Stimulated activated memory B cell treated with anti-CD40 and anti-IgM and Interleukin-4, amounts not matched to agents 10 μg/mL and 1 μg/mL and 100 μg/mL, for 72 hours (primary cell): Measurements from ENCODE around the gene UNC80.

Experiments
- ATAC-seq: fragments of 150-1000 bp; cut with Tn5 transposase; 2 replicates; pipeline ENCODE4 v1.10.0; 2021
- H3K27ac Mint-ChIP-seq: one replicate; pipeline ENCODE4 v1.8.0; 2022; ENCODE audit warnings: mild to moderate bottlenecking, mixed read lengths
- H3K27me3 Mint-ChIP-seq: one replicate; pipeline ENCODE4 v1.8.0; 2022; ENCODE audit warnings: mixed read lengths
- H3K36me3 Mint-ChIP-seq: one replicate; pipeline ENCODE4 v1.8.0; 2022; ENCODE audit warnings: mixed read lengths
- H3K4me1 Mint-ChIP-seq: one replicate; pipeline ENCODE4 v1.8.0; 2022; ENCODE audit warnings: mixed read lengths
- H3K4me3 Mint-ChIP-seq: one replicate; pipeline ENCODE4 v1.8.0; 2022; ENCODE audit warnings: mild to moderate bottlenecking, moderate library complexity, mixed read lengths
- H3K9me3 Mint-ChIP-seq: one replicate; pipeline ENCODE4 v1.8.0; 2022; ENCODE audit warnings: mixed read lengths

UNC80 gene

DNA sequence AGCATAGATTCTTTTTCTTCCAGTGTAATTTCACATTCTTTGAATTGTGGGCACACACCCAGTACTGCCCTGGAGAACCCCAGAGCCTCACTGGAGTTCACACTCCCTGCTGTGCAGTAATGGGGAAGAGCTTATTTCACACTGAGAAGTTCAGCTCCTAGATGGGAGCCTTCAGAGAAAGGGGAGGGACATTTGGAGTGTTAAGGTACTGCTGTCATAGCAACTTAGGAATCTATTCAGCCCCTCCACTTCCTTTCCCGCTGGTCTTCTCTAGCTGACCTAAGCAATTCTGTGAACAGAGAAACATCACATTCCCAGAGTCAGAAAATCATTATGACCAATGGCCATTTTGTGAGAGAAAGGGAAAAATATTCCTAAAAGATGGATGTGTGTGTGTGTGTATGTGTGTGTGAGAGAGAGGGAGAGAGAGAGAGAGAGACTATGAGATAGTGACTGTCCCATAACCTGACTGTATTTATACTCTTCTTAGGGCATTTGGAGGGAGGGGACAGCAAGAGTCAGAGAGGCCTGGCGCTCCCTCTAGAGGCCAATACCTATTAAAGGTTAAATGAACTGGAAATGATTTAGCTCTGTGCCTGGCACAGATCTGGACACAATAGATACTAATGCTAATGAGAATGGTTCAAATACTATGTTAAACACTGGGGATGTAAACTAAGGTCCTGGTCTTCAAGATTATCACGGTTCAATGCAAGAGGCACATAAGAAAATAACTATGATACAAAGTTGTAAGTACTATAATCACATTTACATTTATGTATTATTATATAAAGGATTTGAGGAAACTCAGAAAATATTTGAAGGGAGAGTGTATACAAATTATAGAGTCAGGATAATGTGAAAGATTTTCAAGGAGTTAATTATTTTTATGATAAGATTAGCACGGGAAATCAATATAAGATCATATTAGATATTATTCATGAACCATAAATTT is 189.3 kb downstream of the UNC80 start:
- no peak overlapping the region for H3K4me3 Mint-ChIP-seq
- no peaks in the 10 kb centered on the region for H3K36me3 Mint-ChIP-seq
- H3K4me1 Mint-ChIP-seq, result peaks cover 9% of the 10 kb centered on the region
- H3K9me3 Mint-ChIP-seq, result no peaks in the 10 kb centered on the region
- H3K27ac Mint-ChIP-seq, result no peak overlapping the region
- ATAC-seq, result peak; percentile 74
- H3K27me3 Mint-ChIP-seq, result no peaks in the 10 kb centered on the region

GRCh38 chr2:209965723-209966122 is 194.1 kb downstream of the UNC80 start:
- H3K36me3 Mint-ChIP-seq, result no peaks in the 10 kb centered on the region
- no peak overlapping the region for H3K27ac Mint-ChIP-seq
- H3K27me3 Mint-ChIP-seq, result no peaks in the 10 kb centered on the region
- peaks cover 2% of the 10 kb centered on the region for H3K4me1 Mint-ChIP-seq
- no peaks in the 10 kb centered on the region for H3K9me3 Mint-ChIP-seq
- ATAC-seq, result no peak
- no peak overlapping the region for H3K4me3 Mint-ChIP-seq

DNA sequence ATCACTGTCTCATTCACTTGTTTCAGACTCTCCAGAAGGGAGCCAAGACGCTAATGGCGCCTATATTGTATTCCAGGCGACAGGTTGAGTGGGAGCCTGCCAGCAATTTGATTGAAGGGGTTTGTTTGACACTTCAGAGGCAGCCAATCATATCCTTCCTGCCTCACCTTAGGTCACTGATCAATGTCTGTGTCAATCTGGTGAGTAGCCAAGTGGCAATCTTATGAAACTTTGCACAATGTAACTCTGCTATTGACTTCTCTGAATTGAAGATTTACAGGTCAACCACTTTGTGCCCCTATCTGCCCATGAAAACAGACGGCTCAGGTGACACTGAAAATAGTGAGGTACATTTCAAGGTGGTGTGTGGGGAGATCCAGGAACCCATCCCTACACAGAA is 198.1 kb downstream of the UNC80 start:
- Mint-ChIP-seq H3K4me1 (no peaks in the 10 kb centered on the region), H3K4me3 (no peak overlapping the region)
- ATAC-seq, result no peak

GRCh38 chr2:209970271-209970670 is 198.6 kb downstream of the UNC80 start:
- ATAC-seq, result no peak
- Mint-ChIP-seq H3K27me3 (no peaks in the 10 kb centered on the region), H3K27ac (no peak overlapping the region), H3K4me1 (no peaks in the 10 kb centered on the region), H3K4me3 (no peak overlapping the region), H3K9me3 (no peaks in the 10 kb centered on the region), H3K36me3 (no peaks in the 10 kb centered on the region)

More for the DNA sequence above, 198.1 kb downstream of the UNC80 start:
- Mint-ChIP-seq H3K36me3 (no peaks in the 10 kb centered on the region), H3K9me3 (no peaks in the 10 kb centered on the region), H3K27ac (no peak overlapping the region), H3K27me3 (no peaks in the 10 kb centered on the region)

DNA sequence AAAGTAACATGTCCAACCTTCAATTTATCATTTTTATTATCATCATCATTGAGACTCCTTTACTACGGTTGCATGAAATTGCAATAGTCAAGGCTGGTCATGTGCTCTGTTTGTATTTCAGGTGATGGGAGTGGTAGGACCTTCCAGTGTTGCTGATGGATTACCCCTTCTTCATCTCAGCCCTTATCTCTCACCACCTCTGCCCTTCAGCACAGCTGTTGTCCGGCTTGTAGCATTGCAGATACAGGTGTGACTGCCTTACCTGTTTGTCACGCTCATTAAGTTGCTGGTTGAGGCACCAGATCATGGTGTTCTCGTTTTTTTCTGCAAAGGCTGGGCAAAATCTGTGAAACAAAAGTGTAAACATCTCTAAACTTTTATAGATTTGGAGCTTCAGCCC is 199.1 kb downstream of the UNC80 start:
- H3K9me3 Mint-ChIP-seq, result no peaks in the 10 kb centered on the region
- no peak overlapping the region for H3K4me3 Mint-ChIP-seq
- ATAC-seq, result no peak
- H3K27ac Mint-ChIP-seq, result no peak overlapping the region
- H3K27me3 Mint-ChIP-seq, result no peaks in the 10 kb centered on the region
- H3K4me1 Mint-ChIP-seq, result no peaks in the 10 kb centered on the region
- H3K36me3 Mint-ChIP-seq, result no peaks in the 10 kb centered on the region

DNA sequence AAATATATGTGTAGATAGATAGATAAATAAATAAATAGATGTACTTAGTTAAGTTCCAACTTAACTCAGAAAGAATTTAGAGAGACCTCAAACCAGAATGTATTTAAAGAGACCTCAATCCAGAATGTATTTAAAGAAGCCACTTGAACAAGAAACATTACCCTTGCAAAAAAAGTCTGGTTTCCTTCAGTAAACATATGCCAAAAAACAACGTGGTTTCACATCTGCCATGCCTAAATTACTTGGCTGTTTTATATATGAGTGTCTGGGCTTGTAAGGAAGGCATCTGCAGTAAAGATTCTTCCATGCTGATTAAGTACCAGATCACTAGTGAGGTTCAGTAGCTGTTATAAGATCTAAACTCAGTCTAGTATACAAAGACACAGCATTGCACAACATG is 201.7 kb downstream of the UNC80 start:
- Mint-ChIP-seq H3K27ac (no peak overlapping the region), H3K4me3 (no peak overlapping the region), H3K36me3 (no peaks in the 10 kb centered on the region), H3K4me1 (no peaks in the 10 kb centered on the region), H3K9me3 (no peaks in the 10 kb centered on the region), H3K27me3 (no peaks in the 10 kb centered on the region)
- no peak for ATAC-seq

- H3K36me3 Mint-ChIP-seq, result no peaks in the 10 kb centered on the region
- H3K4me3 Mint-ChIP-seq, result no peak overlapping the region
- H3K27me3 Mint-ChIP-seq, result peaks cover 4% of the 10 kb centered on the region
- H3K4me1 Mint-ChIP-seq, result no peaks in the 10 kb centered on the region
- ATAC-seq, result no peak
- no peak overlapping the region for H3K27ac Mint-ChIP-seq
- H3K9me3 Mint-ChIP-seq, result no peaks in the 10 kb centered on the region
These were observed 202.9 kb downstream of the UNC80 start for GRCh38 chr2:209974576-209974975.

- H3K4me3 Mint-ChIP-seq, result no peak overlapping the region
- ATAC-seq, result no peak
- H3K27ac Mint-ChIP-seq, result no peak overlapping the region
- H3K9me3 Mint-ChIP-seq, result no peaks in the 10 kb centered on the region
- no peaks in the 10 kb centered on the region for H3K4me1 Mint-ChIP-seq
- H3K27me3 Mint-ChIP-seq, result peaks cover 11% of the 10 kb centered on the region
- H3K36me3 Mint-ChIP-seq, result no peaks in the 10 kb centered on the region
These were observed 205.2 kb downstream of the UNC80 start for GRCh38 chr2:209976698-209977385.

- Mint-ChIP-seq H3K4me3 (no peak overlapping the region), H3K36me3 (no peaks in the 10 kb centered on the region), H3K9me3 (no peaks in the 10 kb centered on the region), H3K27ac (no peak overlapping the region), H3K4me1 (no peaks in the 10 kb centered on the region), H3K27me3 (peaks cover 11% of the 10 kb centered on the region)
- no peak for ATAC-seq
These were observed 206.0 kb downstream of the UNC80 start for GRCh38 chr2:209977386-209978239.

DNA sequence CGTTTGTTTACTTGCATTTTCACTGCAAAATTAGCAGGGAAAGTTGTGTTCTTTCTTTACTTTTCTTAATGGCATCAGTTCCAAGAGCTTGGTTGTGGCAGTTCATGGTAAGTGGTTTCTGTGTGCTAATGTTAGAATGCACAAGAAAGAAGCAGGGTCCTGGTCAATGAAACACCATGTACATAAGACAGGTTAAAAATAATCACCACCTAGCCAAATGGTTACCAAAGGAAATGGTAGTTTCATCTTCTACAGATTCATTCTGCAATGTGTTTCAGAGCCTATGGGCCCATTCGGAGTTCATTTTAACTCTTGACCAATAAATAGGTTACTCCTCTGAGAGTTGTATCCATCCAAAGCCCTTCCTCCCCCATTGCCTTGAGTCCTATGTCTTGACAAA is 212.7 kb downstream of the UNC80 start:
- H3K27me3 Mint-ChIP-seq, result peaks cover 21% of the 10 kb centered on the region
- H3K9me3 Mint-ChIP-seq, result no peaks in the 10 kb centered on the region
- H3K36me3 Mint-ChIP-seq, result no peaks in the 10 kb centered on the region
- peaks cover 5% of the 10 kb centered on the region for H3K4me1 Mint-ChIP-seq
- ATAC-seq, result no peak
- no peak overlapping the region for H3K27ac Mint-ChIP-seq
- no peak overlapping the region for H3K4me3 Mint-ChIP-seq

DNA sequence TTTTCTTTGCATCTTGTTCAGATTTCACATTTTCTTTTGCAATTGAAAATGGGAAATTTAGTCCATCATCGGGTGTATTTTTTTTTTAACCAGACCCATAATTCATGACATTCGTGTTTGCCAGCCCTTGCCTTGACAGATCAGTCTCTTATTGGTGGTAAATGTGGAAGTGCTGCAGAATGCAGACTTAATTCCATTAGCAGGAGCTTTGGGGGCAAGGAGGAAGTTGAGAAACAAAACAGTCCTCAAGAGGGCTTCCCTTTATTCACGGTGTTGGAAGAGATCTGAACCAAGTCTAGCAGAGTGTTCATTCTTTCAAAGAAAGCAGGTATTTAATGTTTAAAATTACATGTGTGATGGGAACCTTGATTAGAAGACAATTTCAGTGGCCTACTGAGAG is 214.2 kb downstream of the UNC80 start:
- Mint-ChIP-seq H3K27me3 (peaks cover 19% of the 10 kb centered on the region), H3K27ac (no peak overlapping the region), H3K36me3 (no peaks in the 10 kb centered on the region), H3K4me1 (peaks cover 5% of the 10 kb centered on the region), H3K9me3 (no peaks in the 10 kb centered on the region), H3K4me3 (no peak overlapping the region)
- ATAC-seq, result no peak

- ATAC-seq, result no peak
- peaks cover 19% of the 10 kb centered on the region for H3K27me3 Mint-ChIP-seq
These were observed 214.8 kb downstream of the UNC80 start for GRCh38 chr2:209986415-209986814.

DNA sequence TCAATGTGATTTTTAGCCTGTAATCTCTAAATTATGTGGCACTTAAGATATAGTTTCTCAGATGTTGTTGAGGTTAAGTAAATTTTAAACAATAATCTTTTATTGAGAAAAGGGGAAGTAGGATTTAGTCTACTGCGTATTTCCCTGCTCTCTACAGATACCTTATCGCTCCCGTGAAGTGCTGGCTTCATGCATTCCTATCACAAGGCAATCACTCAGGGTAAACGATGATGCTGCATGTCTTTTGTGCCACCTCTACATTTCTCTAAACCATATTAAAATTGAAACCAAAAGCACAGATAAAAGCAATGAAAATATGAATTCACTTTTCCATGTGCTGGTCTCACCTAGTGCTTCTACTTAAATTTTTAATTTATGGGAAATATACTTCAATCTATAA is 216.4 kb downstream of the UNC80 start:
- H3K27me3 Mint-ChIP-seq, result peaks cover 19% of the 10 kb centered on the region
- ATAC-seq, result no peak
- H3K36me3 Mint-ChIP-seq, result no peaks in the 10 kb centered on the region
- no peak overlapping the region for H3K4me3 Mint-ChIP-seq
- H3K9me3 Mint-ChIP-seq, result no peaks in the 10 kb centered on the region
- no peak overlapping the region for H3K27ac Mint-ChIP-seq
- peaks cover 5% of the 10 kb centered on the region for H3K4me1 Mint-ChIP-seq

More at GRCh38 chr2:209986415-209986814, 214.8 kb downstream of the UNC80 start:
- Mint-ChIP-seq H3K9me3 (no peaks in the 10 kb centered on the region), H3K36me3 (no peaks in the 10 kb centered on the region), H3K4me3 (no peak overlapping the region), H3K27ac (no peak overlapping the region), H3K4me1 (peaks cover 5% of the 10 kb centered on the region)

DNA sequence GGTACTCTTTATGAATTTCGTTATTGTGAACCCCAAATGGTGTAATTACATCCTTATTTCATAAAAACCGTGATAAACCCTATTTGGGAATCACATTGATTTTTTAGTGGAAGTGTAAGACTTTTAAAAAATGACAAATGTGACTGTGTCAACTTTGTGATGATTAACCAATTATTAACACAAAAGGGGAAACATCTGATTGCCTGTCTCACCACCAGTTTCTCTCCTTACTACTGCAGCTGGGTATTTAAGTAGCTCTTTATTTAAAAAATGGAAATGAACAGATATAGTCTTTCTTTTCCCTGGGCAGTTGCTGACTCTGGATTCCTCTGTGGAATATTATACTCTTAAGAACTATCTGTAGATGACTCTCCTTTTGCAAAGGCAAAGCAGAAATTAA is 219.2 kb downstream of the UNC80 start:
- peaks cover 9% of the 10 kb centered on the region for H3K27me3 Mint-ChIP-seq
- no peak overlapping the region for H3K27ac Mint-ChIP-seq
- no peaks in the 10 kb centered on the region for H3K36me3 Mint-ChIP-seq
- no peaks in the 10 kb centered on the region for H3K9me3 Mint-ChIP-seq
- peaks cover 2% of the 10 kb centered on the region for H3K4me1 Mint-ChIP-seq
- no peak overlapping the region for H3K4me3 Mint-ChIP-seq
- ATAC-seq, result no peak

- Mint-ChIP-seq H3K27me3 (peaks cover 9% of the 10 kb centered on the region), H3K4me1 (no peaks in the 10 kb centered on the region), H3K36me3 (no peaks in the 10 kb centered on the region), H3K9me3 (no peaks in the 10 kb centered on the region), H3K27ac (no peak overlapping the region), H3K4me3 (no peak overlapping the region)
- no peak for ATAC-seq
These were observed 222.3 kb downstream of the UNC80 start for GRCh38 chr2:209993968-209994367.
